GM18511 (cell line): ENCODE data around the gene EDIL3.

Source experiments
- ATAC-seq: cut with Tn5 transposase; IDR thresholded peaks from one replicate; pipeline ENCODE4 v1.9.1; 2021; ENCODE audit warnings: mild to moderate bottlenecking, moderate library complexity; ENCODE audit not compliant: unreplicated experiment

The EDIL3 gene

DNA sequence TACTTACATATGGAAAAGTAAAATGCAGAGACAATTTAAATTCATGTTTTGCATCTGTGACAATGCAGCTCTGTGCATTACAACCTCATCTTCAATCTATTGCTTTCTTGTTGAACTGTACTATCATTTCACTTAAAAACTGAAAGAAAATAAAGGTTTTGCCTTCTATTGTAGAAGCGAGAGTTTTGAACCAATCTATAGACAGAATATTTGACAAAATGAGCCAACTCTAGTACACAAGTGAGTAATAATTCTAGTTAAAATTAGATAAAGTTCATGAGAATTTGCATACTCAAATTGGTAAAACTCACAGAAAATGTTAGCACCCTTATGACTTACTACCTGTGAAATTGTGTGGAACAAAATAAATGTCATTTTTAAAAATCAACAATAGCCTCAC, 123.7 kb downstream of the EDIL3 start:
- no peak for ATAC-seq

DNA sequence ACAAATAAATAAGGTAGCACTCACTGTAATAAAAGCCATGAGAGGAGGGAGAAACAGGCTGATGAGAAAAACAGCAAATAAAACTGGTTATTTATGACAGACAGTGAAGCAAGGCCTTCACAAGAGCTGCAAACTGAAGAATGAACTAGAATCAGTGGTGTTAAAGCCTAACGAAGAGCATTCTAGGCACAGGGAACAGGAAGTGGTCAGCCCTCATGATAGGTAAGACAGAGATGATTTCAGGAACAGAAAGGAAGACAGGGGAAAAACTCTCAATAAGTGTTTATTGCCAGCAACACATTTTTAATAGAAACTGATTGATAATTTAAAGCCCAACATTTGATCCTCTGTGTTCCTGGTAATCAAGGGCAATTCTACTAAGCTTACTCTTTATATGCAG, 124.5 kb downstream of the EDIL3 start:
- peak; percentile 75 for ATAC-seq

DNA sequence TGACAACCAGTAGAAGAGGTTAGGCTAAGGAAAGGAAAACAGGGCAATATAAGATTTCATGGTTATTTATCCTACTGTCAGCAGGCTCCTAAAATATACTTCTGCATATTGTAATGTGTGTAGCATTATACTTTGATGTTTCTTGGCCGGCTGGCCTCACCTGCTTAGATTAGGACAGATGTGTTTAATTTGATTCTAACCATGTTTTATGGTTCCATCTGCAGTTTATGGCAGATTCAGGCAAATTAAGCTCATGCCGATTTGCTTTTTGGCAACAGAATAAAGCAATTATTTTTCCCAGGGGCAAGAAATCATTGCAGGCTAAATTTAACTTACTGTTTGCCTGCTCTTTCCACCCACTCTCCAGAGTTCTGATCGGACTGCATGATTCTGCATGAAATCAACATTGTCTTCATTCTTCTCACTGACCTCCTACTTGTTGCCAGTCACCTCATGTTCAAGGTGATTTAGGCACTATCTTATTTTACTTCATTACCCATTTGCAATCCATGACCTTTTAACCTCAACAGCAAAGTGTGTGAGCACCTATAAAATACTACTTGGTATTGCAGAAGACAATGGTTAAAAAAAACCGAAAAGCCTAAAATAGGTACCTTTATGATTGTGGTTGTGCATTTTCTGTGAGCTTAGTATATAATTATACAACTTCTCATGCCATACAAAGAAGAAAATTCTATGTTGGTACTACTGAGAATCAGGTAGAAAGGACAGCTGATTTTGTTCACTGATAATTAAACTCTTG, 125.2 kb downstream of the EDIL3 start:
- ATAC-seq, result no peak

DNA sequence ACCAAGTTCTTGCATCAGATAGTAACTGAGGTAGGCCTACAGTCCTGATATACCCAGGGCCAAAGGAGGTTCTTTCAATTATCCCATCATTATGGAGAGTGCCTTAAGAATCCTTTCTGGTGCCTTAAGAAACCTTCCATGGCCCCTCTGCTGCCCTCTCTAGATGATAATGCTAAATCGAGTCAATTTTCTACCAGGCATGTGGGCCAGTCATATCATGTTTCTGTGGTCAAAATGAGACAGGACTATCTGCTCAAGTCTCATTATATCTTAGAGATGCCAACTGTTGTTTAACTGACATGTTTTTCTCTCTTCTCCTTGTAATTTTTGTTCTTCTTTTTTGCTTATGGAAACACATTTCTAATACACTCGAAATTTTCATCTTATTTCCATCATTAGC, 127.6 kb downstream of the EDIL3 start:
- no peak for ATAC-seq

DNA sequence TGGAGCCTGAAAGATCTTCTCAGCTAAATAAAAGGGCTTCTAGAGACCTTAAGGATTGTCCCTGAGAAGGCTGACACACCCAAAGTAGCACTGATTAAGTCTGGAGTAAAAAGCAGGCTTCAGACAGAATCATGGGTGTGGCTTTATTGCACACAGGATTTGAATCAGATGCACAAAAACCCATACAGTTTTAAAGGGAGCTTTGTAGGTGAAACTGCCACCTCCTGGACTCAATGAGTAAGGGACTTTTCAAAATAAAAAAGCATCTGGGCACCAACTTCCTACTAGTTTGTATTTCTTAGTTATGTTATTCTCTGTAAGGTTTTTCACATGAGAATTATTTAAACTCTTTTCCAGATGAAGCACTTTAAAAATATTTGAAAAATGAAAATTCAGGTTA, 129.4 kb downstream of the EDIL3 start:
- no peak for ATAC-seq

DNA sequence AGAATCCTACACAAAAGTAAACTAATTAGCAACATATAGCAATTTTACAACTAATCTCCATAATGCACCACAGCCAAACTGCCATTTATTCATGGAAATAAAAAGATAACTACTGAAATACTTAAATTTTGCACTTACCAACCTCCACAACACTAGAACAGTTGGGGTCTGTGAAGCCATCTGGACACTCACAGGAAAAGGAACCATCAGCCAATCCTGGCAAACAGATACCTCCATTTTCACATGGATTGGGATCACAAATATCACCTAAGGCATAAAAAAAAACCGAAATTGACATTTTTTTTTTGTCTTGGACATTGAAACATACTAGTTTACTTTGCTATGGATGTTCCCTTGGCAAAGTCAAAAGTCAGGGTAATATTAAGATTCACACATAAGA, 130.7 kb downstream of the EDIL3 start:
- ATAC-seq, result no peak

DNA sequence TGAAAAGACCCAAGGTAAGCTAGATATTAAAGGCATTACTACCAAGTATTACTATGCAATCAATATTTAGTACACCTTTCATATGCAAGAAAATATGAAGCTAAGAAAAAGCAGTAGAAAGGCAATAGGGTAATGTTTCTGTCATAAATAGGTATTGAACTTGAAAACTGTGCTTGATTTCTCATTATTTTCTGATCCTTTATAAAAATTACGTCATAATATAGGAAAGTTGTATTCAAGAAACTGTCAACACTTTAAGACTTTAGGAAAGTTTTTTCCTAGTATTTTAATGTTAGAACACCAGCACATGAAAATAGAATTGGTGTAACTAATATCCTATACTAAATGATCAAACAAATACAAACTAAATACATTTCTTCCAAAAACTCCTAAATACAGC, 133.2 kb downstream of the EDIL3 start:
- ATAC-seq, result no peak

DNA sequence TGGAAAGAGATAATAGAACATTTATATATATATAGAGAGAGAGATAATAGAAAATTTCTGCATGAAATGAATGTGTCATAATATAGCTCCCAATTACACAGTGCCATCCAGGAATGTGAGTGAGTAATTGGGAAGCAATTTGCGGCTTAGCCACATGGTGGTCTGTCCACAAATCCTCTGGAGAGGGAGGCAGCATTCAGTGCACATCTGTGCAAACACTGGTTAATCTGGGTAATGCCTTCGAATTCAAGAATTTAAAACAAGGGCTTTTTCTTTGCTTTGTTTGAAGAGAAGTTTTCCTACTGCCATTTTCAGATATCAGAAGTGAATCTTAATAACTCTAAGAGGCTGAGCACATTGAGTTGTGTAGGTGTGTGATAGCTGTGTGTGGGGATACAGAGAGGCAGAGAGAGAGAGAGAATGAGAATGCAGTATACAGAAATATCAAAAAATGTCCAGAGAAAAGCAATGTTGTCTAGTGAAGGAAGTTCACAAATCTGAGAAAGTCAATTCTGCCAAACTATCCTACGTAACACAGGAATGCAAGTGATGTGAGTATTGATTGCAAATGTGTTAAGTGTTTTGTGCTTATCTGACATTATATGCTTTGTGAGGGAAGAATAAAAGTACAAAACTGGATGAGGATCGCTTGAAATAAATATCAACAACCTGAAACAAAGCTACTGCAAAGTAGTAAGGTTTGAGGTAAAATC, 134.6 kb downstream of the EDIL3 start:
- no peak for ATAC-seq

DNA sequence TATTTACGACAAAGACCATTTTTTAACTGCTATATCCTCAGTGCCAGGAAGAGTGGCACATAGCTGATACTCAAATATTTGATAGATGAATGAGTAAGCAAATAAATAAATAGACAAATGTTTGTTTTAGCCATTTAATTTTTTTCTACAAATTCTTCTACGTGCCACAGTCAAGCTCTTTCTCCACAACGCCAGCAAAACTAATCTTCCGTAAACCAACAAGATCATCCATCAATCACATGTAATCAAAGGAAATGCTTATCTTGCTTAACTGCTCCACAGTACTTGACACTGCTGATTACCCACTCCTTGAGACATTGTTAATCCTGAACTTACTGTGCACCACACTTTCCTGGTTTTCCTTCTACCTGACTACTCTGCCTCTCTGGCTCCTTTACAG, 136.7 kb downstream of the EDIL3 start:
- no peak for ATAC-seq

DNA sequence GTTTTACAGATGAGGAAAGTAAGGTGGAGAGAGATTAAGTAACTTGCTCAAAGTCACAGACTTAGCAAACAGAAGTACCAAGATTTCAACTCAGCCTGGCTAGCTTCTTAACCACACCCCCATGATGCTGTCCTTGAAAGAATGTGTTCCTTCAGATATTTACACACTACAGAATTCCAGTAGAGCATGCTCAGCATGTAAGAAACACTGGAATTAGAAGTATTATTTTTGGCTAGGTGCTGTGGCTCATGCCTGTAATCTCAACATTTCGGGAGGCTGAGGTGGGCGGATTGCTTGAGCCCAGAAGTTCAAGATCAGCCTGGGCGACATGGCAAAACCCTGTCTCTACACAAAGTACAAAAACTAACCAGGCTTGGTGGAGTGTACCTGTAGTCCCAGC, 142.4 kb downstream of the EDIL3 start:
- no peak for ATAC-seq

DNA sequence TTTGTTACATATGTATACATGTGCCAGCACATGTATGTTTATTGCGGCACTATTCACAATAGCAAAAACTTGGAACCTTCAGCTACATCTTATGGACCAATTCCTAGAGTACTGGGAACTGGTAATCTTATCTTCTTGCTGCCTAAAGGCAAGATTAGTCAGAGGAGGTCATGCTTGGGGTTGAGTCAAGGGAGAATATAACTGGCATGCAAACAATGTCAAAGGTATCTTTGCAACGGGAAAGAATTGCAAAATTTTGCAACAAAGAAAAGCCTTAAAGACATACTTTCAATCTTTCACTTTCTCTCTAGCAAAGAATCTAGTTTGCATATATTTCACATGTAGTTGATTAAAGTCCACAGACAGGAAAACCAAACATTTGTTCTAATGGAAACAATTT, 145.2 kb downstream of the EDIL3 start:
- ATAC-seq, result no peak

DNA sequence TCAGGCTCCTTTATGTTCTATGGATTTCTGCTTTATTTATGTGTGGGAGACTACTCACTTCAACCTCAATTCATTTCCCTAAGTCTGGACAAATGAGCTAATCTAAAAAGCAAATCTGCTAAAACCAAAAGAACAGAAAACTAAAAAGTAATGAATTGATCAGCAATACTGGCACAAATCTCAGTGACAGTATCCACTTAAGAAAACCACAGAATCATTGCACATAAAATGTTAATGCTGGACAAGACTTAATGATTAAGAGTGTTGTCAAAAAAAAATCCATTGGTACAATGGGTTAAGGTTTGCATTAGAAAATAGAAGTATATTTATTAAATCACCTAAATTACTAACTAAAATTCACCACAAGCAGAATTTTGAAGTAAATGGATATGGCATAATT, 147.6 kb downstream of the EDIL3 start:
- no peak for ATAC-seq

DNA sequence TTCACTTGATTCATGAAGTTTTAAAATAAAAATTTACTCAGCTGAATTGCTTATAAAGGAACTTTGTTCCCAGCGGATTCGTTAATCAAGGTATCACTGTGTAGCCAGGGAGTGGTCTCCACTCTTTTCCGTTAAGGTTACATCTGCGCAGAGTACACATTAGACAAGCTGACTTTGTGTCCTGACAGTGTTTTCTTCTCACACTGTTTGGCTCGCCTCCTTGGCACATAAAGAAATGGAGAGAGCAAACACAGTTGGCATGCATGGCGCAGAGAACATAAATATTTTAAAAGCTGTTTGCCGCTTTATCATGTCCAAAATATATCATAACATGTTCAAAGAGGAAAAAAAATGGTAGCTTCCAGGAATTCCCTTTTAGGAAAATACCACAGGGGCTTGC, 153.2 kb downstream of the EDIL3 start:
- ATAC-seq, result no peak

DNA sequence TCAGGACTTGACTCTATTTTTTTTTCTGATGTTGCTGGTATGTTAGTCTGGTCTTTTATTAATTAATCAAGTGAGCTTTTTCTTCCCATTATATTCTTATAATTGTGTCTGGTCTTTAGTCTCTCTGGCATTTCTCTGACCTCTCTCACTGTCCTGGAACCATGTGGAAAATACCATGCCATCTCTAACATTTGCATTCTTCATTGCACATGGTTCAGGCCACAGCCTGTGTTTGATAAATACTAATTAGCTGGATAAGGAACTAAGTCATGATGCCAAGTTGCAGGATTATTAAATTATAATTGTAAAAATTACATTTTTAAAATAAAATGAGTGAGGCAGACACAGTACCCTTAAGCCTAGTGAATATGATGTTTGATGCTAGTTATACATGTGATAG, 155.6 kb downstream of the EDIL3 start:
- no peak for ATAC-seq

DNA sequence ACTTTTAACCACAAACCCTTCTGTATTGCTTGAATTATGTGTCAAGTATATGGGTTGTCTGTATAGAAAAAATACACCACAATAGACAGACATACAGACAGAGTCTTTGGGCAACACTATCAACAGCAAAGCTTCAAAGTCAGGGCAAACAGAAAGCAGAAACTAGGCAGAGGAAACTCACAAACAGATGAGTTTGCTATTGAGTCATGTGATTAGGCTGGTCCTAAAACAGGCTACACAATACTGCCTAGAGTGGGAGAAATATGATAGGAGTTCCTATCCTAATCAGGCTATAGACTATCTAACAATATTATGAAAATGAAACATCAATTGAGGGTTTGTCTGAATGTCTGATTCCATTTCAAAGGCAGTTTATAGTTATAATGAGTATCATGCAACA, 156.4 kb downstream of the EDIL3 start:
- ATAC-seq, result no peak

DNA sequence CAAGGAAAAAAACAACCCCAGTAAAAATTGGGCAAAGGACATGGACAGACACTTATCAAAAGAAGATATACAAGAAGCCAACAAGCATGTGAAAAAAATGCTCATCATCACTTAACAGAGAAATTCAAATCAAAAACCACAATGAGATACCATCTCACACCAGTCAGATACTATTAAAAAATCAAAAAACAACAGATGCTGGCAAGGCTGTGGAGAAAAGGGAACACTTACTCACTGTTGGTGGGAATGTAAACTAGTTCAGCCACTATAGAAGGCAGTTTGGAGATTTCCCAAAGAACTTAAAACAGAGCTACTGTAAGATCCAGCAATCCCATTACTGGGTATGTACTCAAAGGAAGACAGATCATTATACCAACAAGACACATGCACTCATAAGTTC, 157.4 kb downstream of the EDIL3 start:
- ATAC-seq, result no peak

DNA sequence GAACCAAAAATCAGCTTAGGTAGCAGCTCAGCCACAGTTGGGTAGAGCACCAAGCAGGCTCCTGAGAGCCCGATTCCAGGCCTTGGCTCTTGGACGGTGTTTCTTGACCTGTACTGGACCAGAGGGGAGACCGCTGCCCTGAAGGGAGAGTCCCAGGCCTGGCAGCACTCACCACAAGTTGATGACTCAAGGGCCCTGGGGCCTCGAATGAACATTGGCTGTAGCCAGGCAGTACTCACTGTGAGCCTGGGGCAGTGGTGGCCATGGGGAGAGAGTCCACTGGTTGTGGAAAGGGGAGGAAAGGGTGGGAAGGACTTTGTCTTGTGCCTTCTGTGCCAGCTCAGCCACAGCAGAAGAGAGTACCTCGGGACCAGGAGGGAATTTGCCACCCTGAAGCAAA, 166.1 kb downstream of the EDIL3 start:
- ATAC-seq, result no peak

DNA sequence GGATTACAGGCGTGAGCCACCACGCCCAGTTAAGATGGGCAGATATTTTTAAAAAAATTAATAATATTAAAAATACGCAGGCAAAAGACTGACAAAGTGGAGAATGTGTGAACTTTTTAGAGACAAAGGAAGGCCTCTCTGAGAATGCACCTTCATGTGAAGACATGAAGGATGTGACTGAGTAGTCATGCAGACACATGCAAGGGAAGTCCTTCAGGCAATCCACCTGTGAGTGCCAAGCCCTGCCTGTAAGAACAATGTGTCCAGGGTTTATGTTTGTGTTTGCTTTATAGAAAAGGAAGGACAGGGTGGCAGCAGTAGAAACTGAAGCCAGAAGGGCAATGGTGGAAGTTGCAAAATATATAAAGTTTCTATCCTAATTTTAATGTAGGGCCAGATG, 169.2 kb downstream of the EDIL3 start:
- ATAC-seq, result no peak

DNA sequence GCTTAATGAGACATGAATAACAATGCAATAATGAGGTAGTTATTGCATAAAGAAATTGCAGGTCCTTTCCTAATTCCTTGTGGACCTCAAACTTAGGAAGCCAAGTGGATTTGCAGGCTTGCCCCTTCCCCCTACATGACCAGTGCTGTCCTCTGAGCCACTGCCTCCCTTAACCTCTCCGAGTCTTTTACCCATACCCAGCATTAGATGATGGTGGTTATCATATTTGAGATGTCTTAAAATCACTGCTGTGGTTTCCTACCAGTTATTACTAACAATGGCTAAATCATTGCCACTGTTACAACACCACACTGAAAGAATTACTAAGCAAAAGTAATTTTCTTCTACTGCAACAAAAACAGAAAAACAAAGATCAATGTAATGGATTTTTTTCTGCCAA, 170.8 kb downstream of the EDIL3 start:
- ATAC-seq, result no peak

DNA sequence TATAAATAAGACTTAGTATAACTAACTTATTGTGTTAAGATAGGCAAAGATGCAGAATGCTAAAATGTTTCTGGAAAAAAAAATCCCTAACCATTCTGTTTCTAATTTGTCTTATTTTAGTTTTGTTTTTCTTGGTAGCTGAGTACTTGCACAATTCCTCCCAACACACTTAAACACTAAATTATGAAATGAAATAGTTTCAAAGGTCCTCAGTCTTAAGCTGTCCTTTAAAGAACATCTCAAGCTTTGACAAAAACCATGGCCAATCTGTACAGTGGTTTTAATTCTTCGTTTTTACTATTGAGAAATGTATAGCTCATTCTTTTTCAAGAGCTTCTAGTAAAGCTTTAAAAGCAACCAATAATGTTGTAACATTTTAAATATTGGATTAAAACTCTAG, 171.5 kb downstream of the EDIL3 start:
- ATAC-seq, result no peak

DNA sequence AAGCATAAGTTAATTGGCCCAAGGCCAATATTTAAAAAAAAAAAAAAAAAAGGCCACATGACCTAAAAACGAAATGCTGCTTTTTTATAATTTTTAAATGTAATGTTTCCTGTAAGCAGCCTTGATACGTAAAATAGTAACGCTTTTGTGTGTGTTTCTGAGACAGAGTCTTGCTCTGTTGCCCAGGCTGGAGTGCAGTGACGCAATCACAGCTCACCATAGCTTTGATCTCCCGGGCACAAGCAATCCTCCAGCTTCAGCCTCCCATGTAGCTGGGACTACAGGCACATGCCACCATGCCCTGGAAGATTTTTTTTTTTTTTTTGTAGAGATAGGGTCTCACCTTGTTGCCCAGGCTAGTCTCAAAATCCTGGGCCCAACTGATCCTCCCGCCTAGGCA, 179.9 kb downstream of the EDIL3 start:
- ATAC-seq, result no peak

DNA sequence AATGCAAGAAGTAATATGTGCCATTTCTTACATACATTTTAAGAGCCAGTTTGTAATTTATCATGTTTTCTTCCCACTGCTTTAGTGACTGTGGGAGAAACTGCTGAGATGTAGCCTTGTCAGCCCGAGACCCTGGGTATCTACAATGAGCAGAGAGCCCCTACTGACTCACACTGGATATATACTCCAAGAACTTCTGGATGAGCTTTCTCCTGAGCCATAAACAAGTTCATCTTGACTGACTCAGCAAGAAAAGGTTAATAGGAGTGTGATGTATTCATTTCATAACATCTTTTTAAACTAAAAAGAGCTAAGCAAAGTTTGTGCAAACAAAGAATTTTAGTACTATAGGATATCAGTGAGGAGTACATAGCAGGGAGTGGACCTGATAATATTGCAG, 182.5 kb downstream of the EDIL3 start:
- no peak for ATAC-seq

DNA sequence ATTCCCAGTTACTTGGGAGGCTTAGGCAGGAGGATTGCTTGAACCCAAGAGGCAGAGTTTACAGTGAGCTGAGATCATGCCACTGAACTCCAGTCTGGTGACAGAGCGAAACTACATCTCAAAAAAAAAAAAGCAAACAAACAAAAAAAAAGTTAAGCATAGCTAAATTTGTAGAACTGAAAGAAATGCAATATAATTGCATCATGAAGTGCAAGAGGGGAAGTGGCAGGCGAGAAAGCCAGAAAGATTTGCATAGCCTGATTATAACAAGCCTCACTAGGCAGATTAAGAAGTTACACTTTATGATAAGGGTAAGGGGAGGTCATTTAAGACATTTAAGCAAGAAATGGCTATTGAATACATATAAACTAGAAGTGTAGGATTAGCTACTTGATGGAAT, 187.1 kb downstream of the EDIL3 start:
- ATAC-seq, result peak; percentile 73
